Endothelial cell (in vitro differentiated cells): Measurements from ENCODE around the gene OCA2. TPM values are rescaled to one million over a fixed set of nuclear protein-coding genes. Genes with fewer than 3 reads are reported as not detected.

Experiments used
- DNase-seq: peaks from one replicate; pipeline ENCODE4 v3.0.0; 2021; ENCODE audit warnings: low spot score
- H3K27ac Mint-ChIP-seq: one replicate; pipeline ENCODE4 v1.8.0; 2021; ENCODE audit warnings: mixed read lengths, inconsistent platforms; ENCODE audit not compliant: unreplicated experiment
- H3K27me3 Mint-ChIP-seq: one replicate; pipeline ENCODE4 v1.8.0; 2021; ENCODE audit warnings: mild to moderate bottlenecking, moderate library complexity, mixed read lengths, inconsistent platforms; ENCODE audit not compliant: unreplicated experiment
- H3K36me3 Mint-ChIP-seq: one replicate; pipeline ENCODE4 v1.8.0; 2021; ENCODE audit warnings: mild to moderate bottlenecking, low read depth, mixed read lengths, inconsistent platforms; ENCODE audit not compliant: unreplicated experiment
- H3K4me1 Mint-ChIP-seq: one replicate; pipeline ENCODE4 v1.8.0; 2021; ENCODE audit warnings: mild to moderate bottlenecking, mixed read lengths, inconsistent platforms; ENCODE audit not compliant: unreplicated experiment
- H3K4me3 Mint-ChIP-seq: one replicate; pipeline ENCODE4 v1.8.0; 2021; ENCODE audit warnings: mild to moderate bottlenecking, mixed read lengths, inconsistent platforms; ENCODE audit not compliant: unreplicated experiment
- H3K9me3 Mint-ChIP-seq: one replicate; pipeline ENCODE4 v1.8.0; 2021; ENCODE audit warnings: mixed read lengths, inconsistent platforms; ENCODE audit not compliant: unreplicated experiment
- CTCF ChIP-seq: fragments of 200-600 bp; sonication (generic); IDR thresholded peaks from one replicate; pipeline ENCODE4 v1.5.0; 2021; ENCODE audit warnings: antibody characterized with exemption; ENCODE audit not compliant: unreplicated experiment
- total RNA-seq: library from RNA; stranded (reverse); fragmentation: NEBNext Ultra II Directional; extraction: Animal tissue kit (Norgen Biotek cat#: 25700); gene quantifications from one replicate; pipeline ENCODE4 v1.2.1, GENCODE V29; 2021; ENCODE audit not compliant: unreplicated experiment

OCA2 gene
- total RNA-seq, 1 donor from 2014 or later, result not detected

GRCh38 chr15:27989427-27989826 lies 109.7 kb downstream of the OCA2 start:
- H3K36me3 Mint-ChIP-seq, result no peaks in the 10 kb centered on the region
- H3K9me3 Mint-ChIP-seq, result no peaks in the 10 kb centered on the region
- H3K27ac Mint-ChIP-seq, result no peak overlapping the region
- DNase-seq, result no peak
- TF ChIP-seq CTCF, result no peak
- H3K27me3 Mint-ChIP-seq, result peaks cover 2% of the 10 kb centered on the region
- no peaks in the 10 kb centered on the region for H3K4me1 Mint-ChIP-seq
- H3K4me3 Mint-ChIP-seq, result no peak overlapping the region

GRCh38 chr15:27985099-27985498 lies 114.0 kb downstream of the OCA2 start:
- Mint-ChIP-seq H3K27ac (no peak overlapping the region), H3K36me3 (no peaks in the 10 kb centered on the region), H3K4me3 (no peak overlapping the region), H3K9me3 (no peaks in the 10 kb centered on the region), H3K4me1 (no peaks in the 10 kb centered on the region), H3K27me3 (no peaks in the 10 kb centered on the region)
- TF ChIP-seq CTCF, result no peak
- DNase-seq, result no peak

- H3K4me1 Mint-ChIP-seq, result no peaks in the 10 kb centered on the region
- no peaks in the 10 kb centered on the region for H3K27me3 Mint-ChIP-seq
- TF ChIP-seq CTCF, result no peak
- no peak overlapping the region for H3K4me3 Mint-ChIP-seq
- DNase-seq, result no peak
- H3K9me3 Mint-ChIP-seq, result no peaks in the 10 kb centered on the region
- no peaks in the 10 kb centered on the region for H3K36me3 Mint-ChIP-seq
- H3K27ac Mint-ChIP-seq, result no peak overlapping the region
These were observed 115.6 kb downstream of the OCA2 start for GRCh38 chr15:27983496-27983895.

- no peaks in the 10 kb centered on the region for H3K36me3 Mint-ChIP-seq
- TF ChIP-seq CTCF, result no peak
- no peaks in the 10 kb centered on the region for H3K9me3 Mint-ChIP-seq
- H3K4me1 Mint-ChIP-seq, result no peaks in the 10 kb centered on the region
- DNase-seq, result no peak
- H3K27me3 Mint-ChIP-seq, result no peaks in the 10 kb centered on the region
- H3K27ac Mint-ChIP-seq, result no peak overlapping the region
- no peak overlapping the region for H3K4me3 Mint-ChIP-seq
These were observed 121.4 kb downstream of the OCA2 start for GRCh38 chr15:27977696-27978095.

GRCh38 chr15:27973886-27974285 lies 125.2 kb downstream of the OCA2 start:
- Mint-ChIP-seq H3K9me3 (no peaks in the 10 kb centered on the region), H3K4me3 (no peak overlapping the region)
- no peak for DNase-seq

More at GRCh38 chr15:27973886-27974285, 125.2 kb downstream of the OCA2 start:
- no peak for TF ChIP-seq CTCF
- no peaks in the 10 kb centered on the region for H3K4me1 Mint-ChIP-seq
- peaks cover 3% of the 10 kb centered on the region for H3K36me3 Mint-ChIP-seq
- H3K27me3 Mint-ChIP-seq, result no peaks in the 10 kb centered on the region
- no peak overlapping the region for H3K27ac Mint-ChIP-seq
